ENCODE data around the gene RTP3.
A peak's percentile ranks its signal among the peaks of the same experiment; 100 is the strongest.

Gene RTP3

DNA sequence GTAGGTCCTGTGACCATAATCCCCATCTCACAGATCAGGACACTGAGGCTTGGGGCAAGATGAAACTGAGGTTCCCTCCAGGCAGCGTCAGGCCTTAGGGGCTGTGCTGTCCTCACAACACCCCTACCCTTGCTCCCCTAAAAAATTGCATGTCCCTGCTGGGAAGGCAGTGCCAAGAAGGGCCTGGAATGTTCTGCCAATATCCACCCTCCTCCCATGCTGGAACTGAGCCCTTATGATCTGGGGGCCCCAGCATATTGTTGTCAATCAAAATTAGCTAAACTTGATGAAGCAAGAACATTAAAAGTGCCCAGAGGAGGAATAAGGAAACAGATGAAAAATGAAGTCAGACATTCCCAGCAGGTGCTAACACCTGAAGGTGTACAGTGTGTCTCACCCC is 13.4 kb upstream of the RTP3 start:
- H2AFZ ChIP-seq (ENCODE audit: low read depth) = no peak overlapping the region
- no peak overlapping the region for H3K9ac ChIP-seq
- H3K4me1 ChIP-seq (ENCODE audit: low read depth, poor library complexity, severe bottlenecking) = peaks cover 6% of the 10 kb centered on the region
- H4K20me1 ChIP-seq (ENCODE audit: insufficient read depth) = no peaks in the 10 kb centered on the region
- no peak overlapping the region for H3K4me3 ChIP-seq (IDR thresholded peaks at IDR 0.05; ENCODE audit: insufficient read depth, low read depth, low read length)
- H3K27ac ChIP-seq = no peak overlapping the region
- TF ChIP-seq, protein P1, sequence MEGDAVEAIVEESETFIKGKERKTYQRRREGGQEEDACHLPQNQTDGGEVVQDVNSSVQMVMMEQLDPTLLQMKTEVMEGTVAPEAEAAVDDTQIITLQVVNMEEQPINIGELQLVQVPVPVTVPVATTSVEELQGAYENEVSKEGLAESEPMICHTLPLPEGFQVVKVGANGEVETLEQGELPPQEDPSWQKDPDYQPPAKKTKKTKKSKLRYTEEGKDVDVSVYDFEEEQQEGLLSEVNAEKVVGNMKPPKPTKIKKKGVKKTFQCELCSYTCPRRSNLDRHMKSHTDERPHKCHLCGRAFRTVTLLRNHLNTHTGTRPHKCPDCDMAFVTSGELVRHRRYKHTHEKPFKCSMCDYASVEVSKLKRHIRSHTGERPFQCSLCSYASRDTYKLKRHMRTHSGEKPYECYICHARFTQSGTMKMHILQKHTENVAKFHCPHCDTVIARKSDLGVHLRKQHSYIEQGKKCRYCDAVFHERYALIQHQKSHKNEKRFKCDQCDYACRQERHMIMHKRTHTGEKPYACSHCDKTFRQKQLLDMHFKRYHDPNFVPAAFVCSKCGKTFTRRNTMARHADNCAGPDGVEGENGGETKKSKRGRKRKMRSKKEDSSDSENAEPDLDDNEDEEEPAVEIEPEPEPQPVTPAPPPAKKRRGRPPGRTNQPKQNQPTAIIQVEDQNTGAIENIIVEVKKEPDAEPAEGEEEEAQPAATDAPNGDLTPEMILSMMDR (conservative IDR thresholded peaks at IDR 0.05; ENCODE audit: low read depth, low read length) = no peak
- no peaks in the 10 kb centered on the region for H3K36me3 ChIP-seq (ENCODE audit: insufficient read depth)
- H3K4me2 ChIP-seq = no peak overlapping the region
- H3K27me3 ChIP-seq (ENCODE audit: insufficient read depth, low read depth) = no peaks in the 10 kb centered on the region
- no peaks in the 10 kb centered on the region for H3K79me2 ChIP-seq (ENCODE audit: insufficient read depth, low read depth)

DNA sequence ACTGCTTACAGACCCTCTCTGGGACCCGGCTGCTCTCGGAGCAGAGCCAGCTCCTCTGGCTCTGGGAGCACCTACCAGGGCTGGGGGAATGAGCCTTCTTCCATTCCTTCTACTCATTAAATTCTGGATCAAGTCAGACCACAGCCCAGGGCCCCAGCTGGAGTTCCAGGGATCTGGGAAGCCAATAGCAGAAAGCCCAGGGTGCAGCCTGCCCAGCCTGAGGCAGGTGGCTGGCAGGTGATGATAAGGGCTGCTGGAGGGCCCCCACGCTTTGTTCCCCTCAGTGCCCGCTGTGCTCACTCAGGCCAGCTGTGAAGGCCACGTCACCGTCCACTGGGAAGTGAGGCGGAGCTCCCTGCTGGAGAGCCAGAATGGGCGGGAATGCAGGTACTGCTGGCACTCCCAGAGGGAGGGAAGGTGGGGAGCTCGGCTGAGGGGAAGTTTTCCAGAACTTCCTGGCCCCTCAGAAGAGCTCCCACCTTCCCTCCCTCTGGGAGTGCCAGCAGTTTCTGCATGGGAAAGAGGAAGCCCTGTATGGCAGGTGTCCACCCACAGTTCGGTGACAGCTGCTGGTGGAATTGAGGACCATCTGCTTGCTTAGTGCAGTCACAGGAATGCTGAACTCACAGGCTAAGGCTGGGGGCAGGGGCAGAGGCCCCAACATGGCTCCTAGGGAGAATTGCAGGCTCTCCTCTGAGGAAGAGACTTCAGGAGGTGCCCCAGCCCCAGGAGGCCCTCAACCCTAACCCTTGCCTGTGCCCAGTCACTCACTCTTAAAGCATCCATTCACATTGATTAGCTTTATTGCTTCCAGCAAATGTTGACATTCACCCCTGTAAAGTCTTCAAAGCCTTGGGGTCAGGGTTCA is 12.6 kb upstream of the RTP3 start:
- H3K36me3 ChIP-seq (ENCODE audit: insufficient read depth) = no peaks in the 10 kb centered on the region
- peaks cover 7% of the 10 kb centered on the region for H3K4me1 ChIP-seq (ENCODE audit: low read depth, poor library complexity, severe bottlenecking)
- no peaks in the 10 kb centered on the region for H3K27me3 ChIP-seq (ENCODE audit: insufficient read depth, low read depth)
- no peak overlapping the region for H3K27ac ChIP-seq
- no peak overlapping the region for H3K9ac ChIP-seq
- no peak overlapping the region for H3K4me2 ChIP-seq
- H3K4me3 ChIP-seq (IDR thresholded peaks at IDR 0.05; ENCODE audit: insufficient read depth, low read depth, low read length) = no peak overlapping the region
- TF ChIP-seq, protein P1 (conservative IDR thresholded peaks at IDR 0.05; ENCODE audit: low read depth, low read length) = no peak
- H3K79me2 ChIP-seq (ENCODE audit: insufficient read depth, low read depth) = no peaks in the 10 kb centered on the region
- H2AFZ ChIP-seq (ENCODE audit: low read depth) = no peak overlapping the region
- H4K20me1 ChIP-seq (ENCODE audit: insufficient read depth) = no peaks in the 10 kb centered on the region

DNA sequence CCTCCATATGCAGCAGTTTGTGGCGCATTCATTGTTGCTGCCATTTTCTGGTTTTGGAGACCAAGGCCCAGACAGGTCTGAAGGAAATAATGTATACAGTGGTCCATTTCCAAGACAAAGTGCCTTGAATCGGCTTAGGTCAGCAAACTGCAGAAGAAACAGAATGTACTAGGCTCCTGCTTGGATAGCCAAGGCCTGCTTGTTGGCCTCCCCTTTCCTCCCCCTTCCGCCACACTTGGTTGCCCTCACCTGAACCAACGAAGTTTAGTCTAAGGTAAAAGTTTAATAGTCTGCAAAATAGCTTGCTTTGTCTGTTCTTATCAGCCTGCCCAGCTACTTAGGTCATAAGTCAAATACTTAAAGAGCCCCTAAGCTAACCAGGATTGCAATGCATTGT is 12.0 kb upstream of the RTP3 start:
- Histone ChIP-seq H3K36me3 (ENCODE audit: insufficient read depth) (no peaks in the 10 kb centered on the region), H3K4me2 (no peak overlapping the region), H2AFZ (ENCODE audit: low read depth) (no peak overlapping the region), H3K27ac (no peak overlapping the region), H3K4me1 (ENCODE audit: low read depth, poor library complexity, severe bottlenecking) (peaks cover 7% of the 10 kb centered on the region), H3K27me3 (ENCODE audit: insufficient read depth, low read depth) (no peaks in the 10 kb centered on the region), H3K79me2 (ENCODE audit: insufficient read depth, low read depth) (no peaks in the 10 kb centered on the region), H3K9ac (no peak overlapping the region), H4K20me1 (ENCODE audit: insufficient read depth) (no peaks in the 10 kb centered on the region), H3K4me3 (IDR thresholded peaks at IDR 0.05; ENCODE audit: insufficient read depth, low read depth, low read length) (no peak overlapping the region)
- TF ChIP-seq, protein P1 (conservative IDR thresholded peaks at IDR 0.05; ENCODE audit: low read depth, low read length) = no peak

DNA sequence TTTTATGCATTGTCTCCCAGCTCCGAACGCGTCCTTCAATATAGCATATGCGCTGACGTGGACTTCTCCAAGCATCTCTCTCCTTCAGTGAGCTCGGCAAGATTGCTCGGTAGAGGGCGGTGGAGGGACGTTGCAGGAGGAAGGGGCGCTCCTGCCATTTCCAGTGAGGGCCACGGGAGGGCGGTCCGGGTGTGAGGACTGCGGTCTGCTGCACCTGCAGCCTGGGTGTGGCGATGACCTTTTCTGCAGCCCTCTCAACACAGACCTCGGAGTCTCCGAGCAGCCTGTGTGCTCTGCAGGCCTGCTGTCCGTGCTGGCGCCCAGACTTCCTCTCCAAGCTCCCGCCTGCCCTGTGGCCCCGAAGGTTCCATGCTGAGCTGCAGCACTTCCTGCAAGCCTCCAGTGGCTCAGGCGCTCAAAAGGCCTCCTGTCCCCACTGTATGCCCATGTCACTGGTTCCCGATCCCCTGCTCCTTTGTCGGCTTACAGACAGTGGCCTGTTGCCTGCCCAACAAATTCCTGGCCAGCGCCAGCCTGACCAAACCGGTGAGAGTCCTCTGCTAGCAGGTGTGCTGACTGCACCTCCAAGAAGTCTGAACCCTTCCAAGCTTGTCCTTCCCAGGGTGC is 8.9 kb upstream of the RTP3 start:
- Histone ChIP-seq H3K79me2 (ENCODE audit: insufficient read depth, low read depth) (no peaks in the 10 kb centered on the region), H3K4me2 (peak overlapping the region; percentile 61), H3K27ac (no peak overlapping the region)

More for the DNA sequence above, 8.9 kb upstream of the RTP3 start:
- TF ChIP-seq, protein P1 (conservative IDR thresholded peaks at IDR 0.05; ENCODE audit: low read depth, low read length) = peak; percentile 87
- no peaks in the 10 kb centered on the region for H3K27me3 ChIP-seq (ENCODE audit: insufficient read depth, low read depth)
- peak overlapping the region; percentile 80 for H2AFZ ChIP-seq (ENCODE audit: low read depth)
- H4K20me1 ChIP-seq (ENCODE audit: insufficient read depth) = no peaks in the 10 kb centered on the region
- H3K4me1 ChIP-seq (ENCODE audit: low read depth, poor library complexity, severe bottlenecking) = peaks cover 7% of the 10 kb centered on the region
- no peaks in the 10 kb centered on the region for H3K36me3 ChIP-seq (ENCODE audit: insufficient read depth)
- no peak overlapping the region; the same call in 1 of the 2 replicates for H3K9ac ChIP-seq
- H3K4me3 ChIP-seq (IDR thresholded peaks at IDR 0.05; ENCODE audit: insufficient read depth, low read depth, low read length) = no peak overlapping the region

All from KMS-11 (cell line).